ENCODE results near the gene MDGA2.

MDGA2 gene

GRCh38 chr14:47524524-47524923 is 150.9 kb downstream of the MDGA2 start:
- DNase-seq (ENCODE audit: low spot score), result no peak
- no peak for TF ChIP-seq CTCF (IDR thresholded peaks at IDR 0.05; ENCODE audit: extremely low read depth, insufficient read depth, missing control alignments)
- in situ Hi-C loops (cut with MboI; ENCODE audit: low pct_unique_long_range_greater_than_20kb, low sequenced_read_pairs, unreplicated experiment), result no loop called here

- no peak for TF ChIP-seq CTCF (IDR thresholded peaks at IDR 0.05; ENCODE audit: extremely low read depth, insufficient read depth, missing control alignments)
- DNase-seq (ENCODE audit: low spot score), result no peak
- in situ Hi-C loops (cut with MboI; ENCODE audit: low pct_unique_long_range_greater_than_20kb, low sequenced_read_pairs, unreplicated experiment), result no loop called here
These were observed 155.0 kb downstream of the MDGA2 start for GRCh38 chr14:47520382-47520781.

GRCh38 chr14:47511829-47512228 is 163.6 kb downstream of the MDGA2 start:
- TF ChIP-seq CTCF (IDR thresholded peaks at IDR 0.05; ENCODE audit: extremely low read depth, insufficient read depth, missing control alignments), result no peak
- in situ Hi-C loops (cut with MboI; ENCODE audit: low pct_unique_long_range_greater_than_20kb, low sequenced_read_pairs, unreplicated experiment), result no loop called here
- no peak for DNase-seq (ENCODE audit: low spot score)

- TF ChIP-seq CTCF (IDR thresholded peaks at IDR 0.05; ENCODE audit: extremely low read depth, insufficient read depth, missing control alignments), result no peak
- no peak for DNase-seq (ENCODE audit: low spot score)
- in situ Hi-C loops (cut with MboI; ENCODE audit: low pct_unique_long_range_greater_than_20kb, low sequenced_read_pairs, unreplicated experiment), result no loop called here
These were observed 165.4 kb downstream of the MDGA2 start for GRCh38 chr14:47509957-47510356.

- TF ChIP-seq CTCF (IDR thresholded peaks at IDR 0.05; ENCODE audit: extremely low read depth, insufficient read depth, missing control alignments), result no peak
- in situ Hi-C loops (cut with MboI; ENCODE audit: low pct_unique_long_range_greater_than_20kb, low sequenced_read_pairs, unreplicated experiment), result no loop called here
These were observed 167.5 kb downstream of the MDGA2 start for GRCh38 chr14:47507861-47508260.

GRCh38 chr14:47500369-47500768 is 175.0 kb downstream of the MDGA2 start:
- in situ Hi-C loops (cut with MboI; ENCODE audit: low pct_unique_long_range_greater_than_20kb, low sequenced_read_pairs, unreplicated experiment), result no loop called here
- no peak for DNase-seq (ENCODE audit: low spot score)
- TF ChIP-seq CTCF (IDR thresholded peaks at IDR 0.05; ENCODE audit: extremely low read depth, insufficient read depth, missing control alignments), result no peak

More at GRCh38 chr14:47507861-47508260, 167.5 kb downstream of the MDGA2 start:
- DNase-seq (ENCODE audit: low spot score), result no peak

GRCh38 chr14:47490766-47491165 is 184.6 kb downstream of the MDGA2 start:
- in situ Hi-C loops (cut with MboI; ENCODE audit: low pct_unique_long_range_greater_than_20kb, low sequenced_read_pairs, unreplicated experiment), result no loop called here
- no peak for DNase-seq (ENCODE audit: low spot score)
- no peak for TF ChIP-seq CTCF (IDR thresholded peaks at IDR 0.05; ENCODE audit: extremely low read depth, insufficient read depth, missing control alignments)
